ENCODE data around the gene SH3YL1.

The SH3YL1 gene

GRCh38 chr2:282371-283263, 18.8 kb upstream of the SH3YL1 start:
- Histone ChIP-seq H3K27me3 (ENCODE audit: control insufficient read depth in 1 of 2, insufficient read depth in 2 of 2, low read length in 2 of 2) (peaks cover 0 to 5% of the 10 kb centered on the region in 2 donors), H3K9me3 (ENCODE audit: control insufficient read depth in 1 of 2, low read length in 2 of 2) (no peaks in the 10 kb centered on the region), H3K4me1 (ENCODE audit: control insufficient read depth in 1 of 2, insufficient read depth in 2 of 2, low read length in 2 of 2) (peaks cover 22 to 23% of the 10 kb centered on the region in 2 donors), H3K36me3 (ENCODE audit: control insufficient read depth in 1 of 2, insufficient read depth in 2 of 2, low read length in 2 of 2) (peaks cover 33 to 52% of the 10 kb centered on the region in 2 donors), H3K4me3 (ENCODE audit: low read depth in 1 of 2, low read length in 2 of 2) (no peak overlapping the region), H3K27ac (ENCODE audit: low read depth, low read length) (no peak overlapping the region), H3K9ac (ENCODE audit: low read depth in 1 of 2, low read length in 2 of 2) (no peak overlapping the region)

DNA sequence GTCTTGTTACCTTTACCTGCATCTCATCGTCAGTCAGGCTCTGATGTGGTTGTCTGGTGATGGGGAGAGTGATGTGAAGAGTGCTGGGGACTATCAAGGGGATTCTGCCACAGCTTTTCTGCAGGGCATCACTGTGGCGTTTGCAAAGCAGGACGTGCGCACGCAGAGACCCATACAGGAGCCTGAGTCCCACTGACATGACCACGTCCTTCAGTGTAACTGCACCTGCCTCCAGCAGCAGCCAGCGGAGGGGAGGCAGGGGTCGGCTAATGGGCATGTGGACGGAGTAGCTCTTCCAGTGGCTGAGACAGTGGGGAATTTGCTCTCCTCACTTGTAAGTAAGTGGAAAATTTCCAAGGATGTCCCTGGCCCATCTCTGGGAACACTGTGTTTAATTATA, 17.5 kb upstream of the SH3YL1 start:
- no peak overlapping the region for H3K27ac ChIP-seq (ENCODE audit: low read depth, low read length)
- H3K9ac ChIP-seq (ENCODE audit: low read depth in 1 of 2, low read length in 2 of 2): no peak overlapping the region
- H3K27me3 ChIP-seq (ENCODE audit: control insufficient read depth in 1 of 2, insufficient read depth in 2 of 2, low read length in 2 of 2): no peaks in the 10 kb centered on the region
- H3K4me3 ChIP-seq (ENCODE audit: low read depth in 1 of 2, low read length in 2 of 2): no peak overlapping the region
- peaks cover 15 to 22% of the 10 kb centered on the region in 2 donors for H3K4me1 ChIP-seq (ENCODE audit: control insufficient read depth in 1 of 2, insufficient read depth in 2 of 2, low read length in 2 of 2)
- peaks cover 33 to 62% of the 10 kb centered on the region in 2 donors for H3K36me3 ChIP-seq (ENCODE audit: control insufficient read depth in 1 of 2, insufficient read depth in 2 of 2, low read length in 2 of 2)
- no peaks in the 10 kb centered on the region for H3K9me3 ChIP-seq (ENCODE audit: control insufficient read depth in 1 of 2, low read length in 2 of 2)

GRCh38 chr2:280650-281110, 16.8 kb upstream of the SH3YL1 start:
- no peaks in the 10 kb centered on the region for H3K9me3 ChIP-seq (ENCODE audit: control insufficient read depth in 1 of 2, low read length in 2 of 2)
- H3K4me1 ChIP-seq (ENCODE audit: control insufficient read depth in 1 of 2, insufficient read depth in 2 of 2, low read length in 2 of 2): peaks cover 11 to 20% of the 10 kb centered on the region in 2 donors
- H3K4me3 ChIP-seq (ENCODE audit: low read depth in 1 of 2, low read length in 2 of 2): no peak overlapping the region
- H3K27ac ChIP-seq (ENCODE audit: low read depth, low read length): no peak overlapping the region
- no peak overlapping the region for H3K9ac ChIP-seq (ENCODE audit: low read depth in 1 of 2, low read length in 2 of 2)
- no peaks in the 10 kb centered on the region for H3K27me3 ChIP-seq (ENCODE audit: control insufficient read depth in 1 of 2, insufficient read depth in 2 of 2, low read length in 2 of 2)
- H3K36me3 ChIP-seq (ENCODE audit: control insufficient read depth in 1 of 2, insufficient read depth in 2 of 2, low read length in 2 of 2): peaks cover 33 to 68% of the 10 kb centered on the region in 2 donors

DNA sequence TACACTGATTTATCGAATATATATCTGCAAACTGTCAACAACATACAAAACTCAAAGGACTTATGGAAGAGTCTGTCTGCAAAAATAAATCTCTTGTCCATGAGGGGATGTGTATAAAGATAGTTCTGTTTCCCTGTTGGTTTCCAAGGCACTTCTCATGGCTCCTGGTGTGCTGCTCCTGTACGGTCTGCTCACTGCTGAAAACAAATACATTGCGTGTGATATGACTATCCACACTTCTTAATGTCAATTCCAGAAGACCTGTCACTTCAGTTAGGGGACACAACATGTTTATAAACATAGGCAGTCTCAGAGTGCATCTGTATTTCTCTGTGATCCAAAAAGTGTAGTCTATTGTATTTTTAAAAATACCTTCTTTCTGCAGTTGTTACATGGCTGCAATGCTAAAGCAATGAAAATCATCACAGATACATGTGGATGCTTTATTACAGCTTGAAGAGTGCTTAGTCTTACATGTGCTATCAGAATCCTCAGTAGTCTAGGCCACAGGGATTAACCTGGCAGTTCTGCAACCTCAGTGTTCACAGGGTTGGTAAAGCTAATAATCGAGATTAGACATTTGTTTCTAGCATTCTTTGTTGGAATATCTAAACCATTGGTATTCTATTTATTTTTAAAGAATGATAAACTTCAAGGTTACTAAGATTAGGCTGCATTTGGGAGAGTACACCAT, 16.3 kb upstream of the SH3YL1 start:
- Histone ChIP-seq H3K27ac (ENCODE audit: low read depth, low read length) (no peak overlapping the region), H3K4me1 (ENCODE audit: control insufficient read depth in 1 of 2, insufficient read depth in 2 of 2, low read length in 2 of 2) (peaks cover 9 to 20% of the 10 kb centered on the region in 2 donors), H3K9ac (ENCODE audit: low read depth in 1 of 2, low read length in 2 of 2) (no peak overlapping the region), H3K9me3 (ENCODE audit: control insufficient read depth in 1 of 2, low read length in 2 of 2) (no peaks in the 10 kb centered on the region), H3K27me3 (ENCODE audit: control insufficient read depth in 1 of 2, insufficient read depth in 2 of 2, low read length in 2 of 2) (no peaks in the 10 kb centered on the region), H3K36me3 (ENCODE audit: control insufficient read depth in 1 of 2, insufficient read depth in 2 of 2, low read length in 2 of 2) (peaks cover 33 to 71% of the 10 kb centered on the region in 2 donors), H3K4me3 (ENCODE audit: low read depth in 1 of 2, low read length in 2 of 2) (no peak overlapping the region)

DNA sequence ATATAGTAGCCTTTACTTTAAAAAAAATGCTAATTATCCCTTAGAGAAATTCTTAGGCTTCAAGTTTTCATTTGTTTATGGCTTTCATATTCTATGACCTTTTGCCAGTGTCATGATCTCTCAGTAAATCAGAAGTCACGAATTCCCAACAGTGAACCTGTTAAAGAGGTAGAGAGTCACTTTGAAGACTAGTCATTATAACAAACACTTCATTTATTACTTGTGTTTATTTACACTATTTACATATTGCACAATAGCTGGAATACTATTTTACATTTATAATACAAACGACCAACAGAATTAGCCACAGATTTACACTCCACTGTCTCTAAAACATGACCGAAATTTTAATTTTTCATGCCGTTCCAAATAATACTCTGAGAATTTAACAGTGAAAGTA, 15.5 kb upstream of the SH3YL1 start:
- Histone ChIP-seq H3K4me1 (ENCODE audit: control insufficient read depth in 1 of 2, insufficient read depth in 2 of 2, low read length in 2 of 2) (peaks cover 4 to 16% of the 10 kb centered on the region in 2 donors), H3K27me3 (ENCODE audit: control insufficient read depth in 1 of 2, insufficient read depth in 2 of 2, low read length in 2 of 2) (no peaks in the 10 kb centered on the region), H3K4me3 (ENCODE audit: low read depth in 1 of 2, low read length in 2 of 2) (no peak overlapping the region), H3K9me3 (ENCODE audit: control insufficient read depth in 1 of 2, low read length in 2 of 2) (no peaks in the 10 kb centered on the region), H3K27ac (ENCODE audit: low read depth, low read length) (no peak overlapping the region), H3K9ac (ENCODE audit: low read depth in 1 of 2, low read length in 2 of 2) (no peak overlapping the region), H3K36me3 (ENCODE audit: control insufficient read depth in 1 of 2, insufficient read depth in 2 of 2, low read length in 2 of 2) (peaks cover 33 to 74% of the 10 kb centered on the region in 2 donors)

- Histone ChIP-seq H3K9me3 (ENCODE audit: control insufficient read depth in 1 of 2, low read length in 2 of 2) (no peaks in the 10 kb centered on the region), H3K36me3 (ENCODE audit: control insufficient read depth in 1 of 2, insufficient read depth in 2 of 2, low read length in 2 of 2) (peaks cover 33 to 77% of the 10 kb centered on the region in 2 donors), H3K9ac (ENCODE audit: low read depth in 1 of 2, low read length in 2 of 2) (no peak overlapping the region), H3K4me1 (ENCODE audit: control insufficient read depth in 1 of 2, insufficient read depth in 2 of 2, low read length in 2 of 2) (peaks cover 4 to 16% of the 10 kb centered on the region in 2 donors), H3K27ac (ENCODE audit: low read depth, low read length) (no peak overlapping the region), H3K27me3 (ENCODE audit: control insufficient read depth in 1 of 2, insufficient read depth in 2 of 2, low read length in 2 of 2) (no peaks in the 10 kb centered on the region), H3K4me3 (ENCODE audit: low read depth in 1 of 2, low read length in 2 of 2) (no peak overlapping the region)
Observed at GRCh38 chr2:278927-279320, 15.1 kb upstream of the SH3YL1 start.

- Histone ChIP-seq H3K27me3 (ENCODE audit: control insufficient read depth in 1 of 2, insufficient read depth in 2 of 2, low read length in 2 of 2) (no peaks in the 10 kb centered on the region), H3K9ac (ENCODE audit: low read depth in 1 of 2, low read length in 2 of 2) (no peak overlapping the region), H3K4me3 (ENCODE audit: low read depth in 1 of 2, low read length in 2 of 2) (no peak overlapping the region), H3K4me1 (ENCODE audit: control insufficient read depth in 1 of 2, insufficient read depth in 2 of 2, low read length in 2 of 2) (peaks cover 4 to 16% of the 10 kb centered on the region in 2 donors), H3K27ac (ENCODE audit: low read depth, low read length) (no peak overlapping the region), H3K36me3 (ENCODE audit: control insufficient read depth in 1 of 2, insufficient read depth in 2 of 2, low read length in 2 of 2) (peaks cover 33 to 79% of the 10 kb centered on the region in 2 donors), H3K9me3 (ENCODE audit: control insufficient read depth in 1 of 2, low read length in 2 of 2) (no peaks in the 10 kb centered on the region)
Observed at GRCh38 chr2:278312-278926, 14.6 kb upstream of the SH3YL1 start.

- no peaks in the 10 kb centered on the region for H3K9me3 ChIP-seq (ENCODE audit: control insufficient read depth in 1 of 2, low read length in 2 of 2)
- H3K4me3 ChIP-seq (ENCODE audit: low read depth in 1 of 2, low read length in 2 of 2): no peak overlapping the region
- H3K9ac ChIP-seq (ENCODE audit: low read depth in 1 of 2, low read length in 2 of 2): no peak overlapping the region
- H3K4me1 ChIP-seq (ENCODE audit: control insufficient read depth in 1 of 2, insufficient read depth in 2 of 2, low read length in 2 of 2): peaks cover 4 to 6% of the 10 kb centered on the region in 2 donors
- no peaks in the 10 kb centered on the region for H3K27me3 ChIP-seq (ENCODE audit: control insufficient read depth in 1 of 2, insufficient read depth in 2 of 2, low read length in 2 of 2)
- peaks cover 16 to 72% of the 10 kb centered on the region in 2 donors for H3K36me3 ChIP-seq (ENCODE audit: control insufficient read depth in 1 of 2, insufficient read depth in 2 of 2, low read length in 2 of 2)
- H3K27ac ChIP-seq (ENCODE audit: low read depth, low read length): no peak overlapping the region
Observed at GRCh38 chr2:275466-275865, 11.6 kb upstream of the SH3YL1 start.

DNA sequence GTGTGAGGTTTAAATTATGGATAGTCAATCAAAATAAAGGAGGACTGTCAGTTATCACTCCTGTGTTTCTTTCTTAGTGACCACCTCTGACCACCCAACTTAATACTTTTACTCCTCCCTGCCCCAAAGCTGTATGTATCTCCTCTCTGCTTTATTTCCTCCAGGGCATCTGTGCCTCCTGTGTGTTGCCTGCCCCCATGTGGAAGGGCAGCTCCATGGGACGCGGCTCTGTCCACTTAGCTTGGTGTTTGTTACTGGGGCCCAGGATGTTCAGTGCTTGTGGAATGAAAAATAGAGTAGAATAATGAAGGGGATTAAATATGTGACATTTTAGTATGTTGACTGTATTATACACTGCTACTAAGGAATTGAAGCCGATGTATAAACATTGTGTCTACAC, 10.7 kb upstream of the SH3YL1 start:
- Histone ChIP-seq H3K9ac (ENCODE audit: low read depth in 1 of 2, low read length in 2 of 2) (no peak overlapping the region), H3K4me1 (ENCODE audit: control insufficient read depth in 1 of 2, insufficient read depth in 2 of 2, low read length in 2 of 2) (peaks cover 8 to 12% of the 10 kb centered on the region in 2 donors), H3K27me3 (ENCODE audit: control insufficient read depth in 1 of 2, insufficient read depth in 2 of 2, low read length in 2 of 2) (no peaks in the 10 kb centered on the region), H3K9me3 (ENCODE audit: control insufficient read depth in 1 of 2, low read length in 2 of 2) (no peaks in the 10 kb centered on the region), H3K27ac (ENCODE audit: low read depth, low read length) (no peak overlapping the region), H3K36me3 (ENCODE audit: control insufficient read depth in 1 of 2, insufficient read depth in 2 of 2, low read length in 2 of 2) (peaks cover 10 to 70% of the 10 kb centered on the region in 2 donors), H3K4me3 (ENCODE audit: low read depth in 1 of 2, low read length in 2 of 2) (no peak overlapping the region)

DNA sequence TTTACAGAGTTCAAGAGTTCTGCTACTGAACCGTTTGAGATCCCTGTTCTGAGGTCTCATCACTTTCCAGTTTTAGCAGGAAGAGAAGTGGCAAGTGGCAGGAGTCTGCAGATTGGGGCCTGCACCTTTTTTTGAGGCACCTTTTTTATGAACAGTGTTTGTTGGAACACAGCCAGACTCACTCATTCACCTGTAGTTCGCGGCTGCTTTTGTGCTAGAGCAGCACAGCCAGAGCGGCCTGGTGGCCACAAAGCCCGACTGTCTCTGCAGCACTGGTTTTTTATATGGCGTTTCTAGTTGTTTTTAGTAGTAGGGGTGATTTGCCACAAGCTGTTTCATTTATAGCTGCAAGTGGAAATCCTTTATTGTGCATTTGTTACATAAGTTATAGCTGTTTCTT, 9.5 kb upstream of the SH3YL1 start:
- peaks cover 1 to 59% of the 10 kb centered on the region in 2 donors for H3K36me3 ChIP-seq (ENCODE audit: control insufficient read depth in 1 of 2, insufficient read depth in 2 of 2, low read length in 2 of 2)
- no peak overlapping the region for H3K4me3 ChIP-seq (ENCODE audit: low read depth in 1 of 2, low read length in 2 of 2)
- H3K4me1 ChIP-seq (ENCODE audit: control insufficient read depth in 1 of 2, insufficient read depth in 2 of 2, low read length in 2 of 2): peaks cover 10 to 17% of the 10 kb centered on the region in 2 donors
- no peak overlapping the region for H3K27ac ChIP-seq (ENCODE audit: low read depth, low read length)
- H3K9me3 ChIP-seq (ENCODE audit: control insufficient read depth in 1 of 2, low read length in 2 of 2): no peaks in the 10 kb centered on the region
- no peak overlapping the region for H3K9ac ChIP-seq (ENCODE audit: low read depth in 1 of 2, low read length in 2 of 2)
- H3K27me3 ChIP-seq (ENCODE audit: control insufficient read depth in 1 of 2, insufficient read depth in 2 of 2, low read length in 2 of 2): no peaks in the 10 kb centered on the region
